IPS DF 19.7 (cell line): Measurements from ENCODE around the gene DMRT1.
"Not testable (repeated sequence)": the region's sequence is repeated elsewhere in the genome, so short reads cannot be mapped to it uniquely, and the experiment has no call there.

Experiments used
- DNase-seq: peaks from one replicate; pipeline ENCODE4 v3.0.0-alpha.2; 2013; ENCODE audit warnings: low read depth, low spot score

DMRT1 gene

GRCh38 chr9:995781-996180 lies 154.3 kb downstream of the DMRT1 start:
- no peak for DNase-seq

- DNase-seq, result not testable (repeated sequence)
Observed at GRCh38 chr9:998299-999110, 157.0 kb downstream of the DMRT1 start.

DNA sequence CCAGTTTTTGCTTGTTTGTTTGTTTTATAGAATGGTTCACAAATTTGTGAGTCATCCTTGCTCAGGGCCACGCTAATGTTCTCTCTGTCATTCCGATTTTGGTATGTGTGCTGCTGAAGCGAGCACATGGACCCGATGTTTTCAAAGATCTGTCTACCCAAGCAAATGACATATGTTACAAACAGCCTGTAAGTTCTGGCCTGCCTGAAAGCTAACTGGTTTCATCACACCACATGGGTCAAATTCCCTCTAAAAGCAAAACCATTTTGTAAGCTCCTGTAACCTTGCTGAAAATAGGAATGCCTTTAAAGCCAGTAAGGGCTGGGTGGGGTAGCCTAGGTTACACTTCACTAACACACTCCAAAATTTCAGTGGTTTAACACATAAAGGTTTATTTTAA lies 160.3 kb downstream of the DMRT1 start:
- no peak for DNase-seq

DNA sequence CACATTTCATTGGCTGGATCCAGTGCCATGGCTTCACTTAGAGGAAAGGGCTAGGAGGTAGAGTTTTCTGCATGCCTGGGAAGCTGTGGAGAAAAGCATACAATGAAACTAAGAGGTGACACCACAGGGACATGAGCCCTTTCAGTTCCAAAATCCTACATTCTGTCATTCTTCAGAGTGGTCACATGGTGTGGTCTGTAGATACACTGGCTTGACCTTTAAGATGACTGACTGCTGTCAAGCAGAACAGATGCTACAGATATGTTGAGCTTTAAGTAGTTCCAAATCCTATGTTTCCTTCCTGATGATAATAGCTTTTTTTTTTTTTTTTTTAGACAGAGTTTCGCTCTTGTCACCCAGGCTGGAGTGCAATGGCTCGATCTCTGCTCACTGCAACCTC lies 161.2 kb downstream of the DMRT1 start:
- no peak for DNase-seq

GRCh38 chr9:1005043-1005667 lies 163.7 kb downstream of the DMRT1 start:
- peak; percentile 71 for DNase-seq

DNA sequence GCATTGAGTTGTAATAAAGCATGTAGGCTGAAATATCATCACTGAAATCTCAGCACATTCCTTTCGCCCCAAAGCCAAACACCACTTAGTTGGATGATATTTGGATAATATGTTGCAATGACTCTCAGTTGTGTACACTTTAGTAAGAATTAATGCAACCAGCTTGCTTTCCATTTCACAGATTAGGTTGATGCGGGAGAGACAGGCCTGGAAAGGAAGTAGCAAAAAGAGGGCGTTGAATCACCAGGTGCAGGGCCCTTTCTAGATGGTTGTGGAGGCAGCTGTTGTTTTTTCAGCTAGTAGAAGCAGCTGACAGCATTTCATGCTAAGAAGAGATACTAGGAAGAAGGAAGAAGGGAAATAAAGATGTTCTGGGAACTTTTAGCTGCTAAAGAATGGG lies 165.8 kb downstream of the DMRT1 start:
- DNase-seq, result no peak

DNA sequence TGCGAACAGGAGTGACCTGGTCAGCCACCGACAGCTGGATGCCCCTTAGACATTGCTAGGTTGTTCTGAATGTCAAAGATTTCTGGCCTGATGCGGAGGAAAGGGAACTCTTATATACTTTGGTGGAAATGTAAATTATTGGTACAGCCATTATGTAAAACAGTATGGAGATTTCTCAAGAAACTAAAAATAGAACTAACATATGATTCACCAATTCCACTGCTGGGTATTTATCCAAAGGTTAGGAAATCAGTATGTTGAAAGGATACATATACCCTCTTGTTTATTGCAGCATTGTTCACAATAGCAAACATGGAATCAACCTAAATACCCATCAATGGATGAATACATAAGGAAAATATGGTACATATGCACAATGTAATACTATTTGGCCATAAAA lies 166.7 kb downstream of the DMRT1 start:
- DNase-seq, result no peak

GRCh38 chr9:1009101-1009707 lies 167.7 kb downstream of the DMRT1 start:
- DNase-seq, result no peak

- no peak for DNase-seq
Observed at GRCh38 chr9:1013021-1013420, 171.5 kb downstream of the DMRT1 start.

GRCh38 chr9:1014225-1014624 lies 172.7 kb downstream of the DMRT1 start:
- no peak for DNase-seq

DNA sequence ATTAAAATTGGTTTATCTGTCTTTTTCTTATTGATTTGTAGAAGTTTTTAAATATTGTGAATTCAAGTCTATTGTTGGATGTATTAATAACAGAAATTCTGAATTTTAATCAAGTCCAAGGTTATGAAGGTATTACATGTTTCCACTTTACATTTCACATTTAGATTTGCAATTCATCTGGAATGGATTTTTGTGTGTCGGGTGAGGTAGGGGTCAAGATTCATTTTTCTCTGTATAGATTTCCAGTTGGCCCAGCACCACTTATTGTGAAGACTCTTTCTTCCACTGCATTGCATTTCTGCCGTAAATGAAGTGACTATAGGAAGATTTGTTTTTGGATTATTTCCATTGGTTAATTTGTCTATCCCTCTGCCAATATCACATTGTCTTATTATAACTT lies 173.1 kb downstream of the DMRT1 start:
- DNase-seq, result no peak

DNA sequence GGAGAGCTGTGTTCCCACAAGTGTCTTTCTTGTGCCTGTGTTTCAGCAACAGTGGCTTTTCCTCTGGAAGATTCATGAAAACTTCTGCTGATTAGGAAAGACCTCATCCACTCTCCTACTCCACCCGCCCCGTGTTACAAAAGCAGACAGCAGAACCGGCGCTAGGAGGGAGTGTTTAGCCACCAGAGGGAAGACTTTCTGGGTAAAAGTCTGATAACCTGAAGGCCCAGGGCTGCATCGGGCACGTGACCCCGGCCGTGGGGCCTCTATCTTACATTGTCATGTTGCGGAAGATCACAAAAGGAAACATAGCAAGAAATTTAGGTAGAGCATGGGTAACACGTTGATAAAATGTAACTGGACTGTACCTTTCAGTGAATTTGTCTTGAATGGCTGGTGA lies 176.6 kb downstream of the DMRT1 start:
- no peak for DNase-seq
